ENCODE results near the gene BEGAIN.

Gene BEGAIN

DNA sequence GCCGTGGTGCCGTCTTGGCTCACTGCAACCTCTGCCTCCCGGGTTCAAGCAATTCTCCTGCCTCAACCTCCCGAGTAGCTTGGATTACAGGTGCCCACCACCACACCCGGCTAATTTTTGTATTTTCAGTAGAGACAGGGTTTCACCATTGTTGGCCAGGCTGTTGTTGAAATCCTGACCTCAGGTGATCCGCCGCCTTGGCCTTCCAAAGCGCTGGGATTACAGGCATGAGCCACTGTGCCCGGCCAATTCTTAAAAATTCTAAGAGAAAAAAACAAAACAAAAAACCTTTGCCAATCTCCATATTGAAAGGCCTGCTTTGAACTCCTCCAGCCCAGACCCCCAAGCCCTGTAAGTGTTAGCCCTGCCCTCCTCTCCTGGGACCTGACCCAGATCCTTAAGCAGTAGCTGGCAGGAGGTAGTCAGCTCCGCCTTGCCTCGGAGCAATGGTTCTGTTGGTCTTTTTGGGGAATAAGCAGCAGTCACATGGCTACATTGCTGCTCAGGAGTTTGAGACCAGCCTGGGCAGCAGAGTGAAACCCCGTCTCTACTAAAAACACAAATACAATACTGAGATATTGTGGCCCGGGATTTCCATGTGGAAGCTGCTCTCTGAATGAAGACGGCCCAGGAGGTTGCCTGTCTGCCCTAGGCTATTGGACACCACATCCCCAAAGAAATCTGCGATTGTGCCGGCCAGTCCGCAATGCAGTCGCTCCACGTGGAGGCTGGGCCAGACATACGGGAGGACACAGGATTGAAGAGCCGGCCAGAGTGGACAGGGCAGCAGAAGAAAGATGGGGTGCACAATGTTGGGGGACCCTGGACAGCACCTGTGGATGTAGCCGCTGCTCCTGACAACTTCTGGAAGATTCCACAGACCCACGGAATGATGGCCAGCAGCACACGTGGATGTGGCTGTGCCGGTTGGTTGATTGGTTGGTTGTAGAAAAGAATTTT, 28.8 kb upstream of the BEGAIN start:
- DNase-seq (ENCODE audit: low read depth): no peak

DNA sequence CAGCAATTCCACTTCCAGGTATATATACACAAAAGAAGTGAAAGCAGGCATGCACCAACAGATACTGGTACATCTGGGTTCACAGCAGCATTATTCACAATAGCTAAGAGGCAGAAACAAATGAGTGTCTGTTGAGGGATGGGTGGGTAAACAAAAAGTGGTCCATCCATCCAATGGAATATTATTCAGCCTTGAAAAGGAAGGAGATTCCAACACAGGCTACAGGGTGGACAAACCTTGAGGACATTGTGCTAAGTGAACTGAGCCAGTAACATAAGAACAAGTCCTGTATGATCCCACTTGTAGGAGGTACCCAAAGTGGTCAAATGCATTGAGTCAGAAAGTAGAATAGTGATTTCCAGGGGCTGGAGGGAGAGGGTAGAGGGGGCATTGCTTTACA, 27.6 kb upstream of the BEGAIN start:
- DNase-seq (ENCODE audit: low read depth): no peak

DNA sequence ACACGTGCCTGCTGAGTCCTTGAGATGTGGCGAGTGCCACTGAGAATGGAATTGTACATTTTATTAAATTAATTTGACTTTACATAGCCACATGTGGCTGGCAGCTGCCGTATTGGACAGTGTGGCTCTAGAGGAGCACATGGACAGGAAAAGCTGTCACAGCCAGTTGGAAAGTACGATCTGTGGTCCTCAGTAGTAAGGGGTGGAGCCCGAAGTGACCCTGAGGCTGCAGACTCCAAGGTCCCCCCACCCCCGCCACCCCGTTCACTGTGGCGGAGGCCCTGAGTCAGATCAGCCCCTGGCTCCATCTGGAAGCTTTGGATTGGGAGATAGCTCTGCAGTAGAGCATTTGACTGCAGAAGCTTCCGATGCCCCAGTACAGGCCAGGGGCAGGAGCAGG, 25.8 kb upstream of the BEGAIN start:
- no peak for DNase-seq (ENCODE audit: low read depth)

DNA sequence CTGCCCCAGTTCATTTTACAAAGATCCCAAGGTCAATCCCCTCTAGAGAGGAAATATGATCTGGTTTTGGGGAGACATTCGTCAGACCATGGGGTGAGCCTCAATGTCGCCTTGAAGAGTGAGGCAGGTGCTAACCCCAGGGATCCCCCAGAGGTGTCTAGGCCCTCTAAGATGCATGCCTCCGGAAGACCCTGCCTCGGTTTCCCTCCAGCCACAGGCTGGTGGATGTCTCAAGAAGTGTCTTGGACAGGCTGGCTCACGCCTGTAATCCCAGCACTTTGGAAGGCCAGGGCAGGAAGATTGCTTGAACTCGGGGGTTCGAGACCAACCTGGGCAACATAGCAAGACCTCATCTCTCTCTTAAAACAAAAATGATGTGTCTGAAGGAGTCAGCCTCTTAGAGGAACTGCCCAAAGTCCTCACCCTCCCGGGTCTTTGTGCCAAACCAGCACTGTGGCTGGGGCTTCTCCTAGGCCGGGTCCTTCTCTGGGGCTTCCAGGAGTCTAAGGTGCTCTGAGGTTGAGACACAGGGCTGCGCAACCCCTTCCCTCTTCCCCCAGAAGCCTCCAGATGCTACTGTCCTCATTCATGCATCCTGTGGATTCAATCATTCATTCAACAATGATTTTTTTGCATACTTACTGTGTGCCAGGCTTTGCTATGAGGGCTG, 24.7 kb upstream of the BEGAIN start:
- DNase-seq (ENCODE audit: low read depth): no peak

DNA sequence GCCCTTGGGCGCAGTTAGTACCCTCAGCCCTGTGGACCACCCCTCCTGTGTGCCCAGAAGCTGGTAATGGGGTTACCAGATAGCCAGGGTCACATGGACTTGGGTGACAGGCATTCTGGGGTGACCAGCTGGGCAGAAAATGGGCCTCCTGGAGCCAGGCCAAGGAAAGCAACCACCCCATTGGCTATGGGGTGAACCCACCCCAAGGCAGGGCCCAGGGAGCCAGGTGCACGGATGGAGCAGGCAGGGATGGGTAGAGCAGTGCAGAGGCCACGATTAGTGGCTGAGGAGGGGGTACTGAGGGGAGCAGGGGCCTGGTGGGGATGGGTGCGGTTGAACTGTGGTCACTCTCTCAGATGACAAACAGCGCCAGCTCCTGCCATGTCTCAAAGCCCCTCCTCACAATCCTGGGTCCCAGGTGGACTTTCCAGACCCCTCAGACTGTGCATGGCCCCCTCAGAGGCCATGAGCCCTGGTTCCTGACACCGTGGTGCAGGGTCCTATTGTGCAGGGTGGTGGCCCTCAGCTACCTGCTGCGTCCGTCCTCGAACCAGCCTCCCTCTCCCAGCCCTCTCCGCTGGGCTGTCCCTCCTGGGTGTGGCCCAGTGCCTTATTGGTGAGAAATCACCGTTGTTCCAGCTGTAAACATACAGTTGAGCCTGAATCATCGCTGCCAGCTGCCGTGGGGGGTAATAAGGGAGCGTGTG, 23.4 kb upstream of the BEGAIN start:
- no peak for DNase-seq (ENCODE audit: low read depth)

DNA sequence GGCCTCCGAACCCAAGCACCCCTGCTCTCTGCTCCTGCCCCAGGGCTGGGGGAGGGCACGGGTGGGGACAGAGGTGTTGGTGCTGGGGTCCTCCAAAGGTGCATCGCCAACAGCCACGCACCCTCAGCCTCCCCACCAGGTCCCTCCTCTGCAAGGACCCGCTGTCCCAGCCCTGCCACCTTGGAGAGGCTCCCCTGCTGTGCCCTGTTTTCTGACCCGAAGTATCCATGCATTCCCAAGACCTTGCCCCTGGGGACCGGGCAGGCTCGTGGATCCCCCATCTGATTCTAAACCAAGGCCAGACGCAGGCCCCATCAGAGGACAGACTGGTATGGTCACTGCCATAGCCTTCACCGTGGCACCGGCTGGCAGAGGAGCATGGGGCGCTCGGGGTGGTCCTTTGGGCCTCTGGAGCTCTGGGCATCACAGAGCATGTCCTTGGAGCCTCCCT, 22.7 kb upstream of the BEGAIN start:
- DNase-seq (ENCODE audit: low read depth): no peak

DNA sequence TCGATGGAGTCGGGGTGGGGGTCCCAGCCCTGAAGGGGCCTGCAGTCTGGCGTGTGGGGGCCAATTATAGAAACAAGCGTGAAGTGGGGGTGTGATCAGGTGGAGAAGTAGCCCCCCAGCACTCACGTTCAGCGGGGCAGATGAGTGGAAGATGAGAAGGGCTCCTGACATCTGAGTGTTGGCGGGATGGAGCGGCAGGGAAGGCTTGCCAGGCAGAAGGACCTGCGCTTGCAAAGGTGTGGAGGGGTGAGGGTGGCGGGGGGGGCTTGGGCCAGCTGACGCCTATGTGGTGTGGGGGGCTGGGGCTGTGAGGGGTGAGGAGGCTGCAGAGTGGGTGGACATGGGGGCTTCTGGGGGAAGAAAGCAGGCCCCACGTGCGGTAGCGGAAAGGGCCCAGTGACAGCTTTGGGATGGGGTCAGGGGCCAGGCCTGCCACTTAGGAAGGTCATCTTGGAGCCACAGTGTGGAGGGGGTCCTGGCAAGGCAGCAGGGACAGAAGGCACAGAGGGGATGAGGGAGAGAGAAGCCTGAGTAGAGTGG, 22.2 kb upstream of the BEGAIN start:
- no peak for DNase-seq (ENCODE audit: low read depth)

DNA sequence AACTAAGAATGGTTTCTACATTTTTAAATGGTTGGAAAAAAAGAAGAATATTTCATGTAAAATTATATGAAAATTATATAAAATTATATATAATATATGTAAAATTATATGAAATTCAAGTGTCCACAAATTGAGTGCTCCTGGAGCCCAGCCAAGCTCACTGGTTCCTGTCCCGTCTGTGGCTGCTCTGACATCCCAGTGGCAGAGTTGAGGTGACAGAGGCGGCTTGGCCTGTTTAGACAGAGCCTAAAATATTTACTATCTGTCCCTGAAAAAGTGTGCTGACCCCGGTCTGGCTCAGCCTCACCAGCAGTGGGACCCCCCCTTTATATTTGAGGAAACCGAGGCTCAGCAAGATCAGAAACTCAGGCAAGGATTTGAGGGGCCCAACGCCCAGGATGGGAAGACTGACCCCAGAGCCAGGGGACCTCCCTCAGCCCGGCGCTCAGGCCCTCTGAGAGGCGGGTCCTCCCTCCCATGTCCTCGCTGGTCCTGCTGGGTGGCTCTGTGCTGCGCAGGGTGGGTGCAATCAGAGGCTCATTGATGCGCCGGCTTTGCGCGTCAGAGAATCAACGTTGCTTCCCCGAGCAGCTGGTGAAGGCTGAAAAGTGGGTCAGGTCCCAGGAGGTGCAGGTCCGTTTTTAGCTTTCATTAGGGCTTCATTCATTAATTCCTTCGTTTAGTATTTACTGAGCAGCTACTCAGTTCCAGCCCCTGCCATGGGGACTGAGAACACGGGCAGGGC, 21.5 kb upstream of the BEGAIN start:
- no peak for DNase-seq (ENCODE audit: low read depth)

DNA sequence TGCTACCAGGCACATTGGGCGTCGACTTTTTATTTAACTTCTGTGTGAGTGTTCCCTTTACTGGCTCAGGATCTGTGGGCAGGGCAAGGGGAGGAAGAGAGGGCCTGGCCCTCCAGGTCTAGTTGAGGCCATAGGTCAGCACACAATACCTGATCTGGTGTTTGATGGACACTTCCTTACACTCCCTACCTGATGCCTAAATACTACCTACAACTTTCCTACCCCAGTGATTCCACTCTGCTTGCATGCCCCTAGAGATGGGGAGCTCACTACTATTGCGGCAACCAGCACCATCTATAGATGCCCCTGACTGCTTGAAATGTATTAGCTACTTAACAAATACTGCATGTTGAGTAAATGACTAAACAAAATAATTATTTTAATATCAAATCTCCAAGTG, 20.8 kb upstream of the BEGAIN start:
- DNase-seq (ENCODE audit: low read depth): no peak

DNA sequence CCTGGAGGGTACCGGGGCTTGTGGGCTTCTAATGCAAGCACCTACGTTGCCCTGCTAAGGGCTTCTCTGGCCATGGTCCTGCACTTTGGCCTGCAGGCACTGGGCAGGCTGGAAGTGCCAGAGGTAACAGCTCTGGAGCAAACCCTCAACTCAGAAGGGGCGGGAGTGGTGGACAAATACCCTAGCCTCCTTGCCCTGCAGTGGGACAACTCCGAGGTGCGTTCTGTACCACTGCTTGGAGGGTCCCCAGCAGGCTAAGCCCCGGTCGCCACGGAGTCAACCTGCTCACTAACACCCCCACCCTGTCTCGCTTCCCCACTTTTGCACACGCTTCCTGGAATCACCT, 20.4 kb upstream of the BEGAIN start:
- no peak for DNase-seq (ENCODE audit: low read depth)

DNA sequence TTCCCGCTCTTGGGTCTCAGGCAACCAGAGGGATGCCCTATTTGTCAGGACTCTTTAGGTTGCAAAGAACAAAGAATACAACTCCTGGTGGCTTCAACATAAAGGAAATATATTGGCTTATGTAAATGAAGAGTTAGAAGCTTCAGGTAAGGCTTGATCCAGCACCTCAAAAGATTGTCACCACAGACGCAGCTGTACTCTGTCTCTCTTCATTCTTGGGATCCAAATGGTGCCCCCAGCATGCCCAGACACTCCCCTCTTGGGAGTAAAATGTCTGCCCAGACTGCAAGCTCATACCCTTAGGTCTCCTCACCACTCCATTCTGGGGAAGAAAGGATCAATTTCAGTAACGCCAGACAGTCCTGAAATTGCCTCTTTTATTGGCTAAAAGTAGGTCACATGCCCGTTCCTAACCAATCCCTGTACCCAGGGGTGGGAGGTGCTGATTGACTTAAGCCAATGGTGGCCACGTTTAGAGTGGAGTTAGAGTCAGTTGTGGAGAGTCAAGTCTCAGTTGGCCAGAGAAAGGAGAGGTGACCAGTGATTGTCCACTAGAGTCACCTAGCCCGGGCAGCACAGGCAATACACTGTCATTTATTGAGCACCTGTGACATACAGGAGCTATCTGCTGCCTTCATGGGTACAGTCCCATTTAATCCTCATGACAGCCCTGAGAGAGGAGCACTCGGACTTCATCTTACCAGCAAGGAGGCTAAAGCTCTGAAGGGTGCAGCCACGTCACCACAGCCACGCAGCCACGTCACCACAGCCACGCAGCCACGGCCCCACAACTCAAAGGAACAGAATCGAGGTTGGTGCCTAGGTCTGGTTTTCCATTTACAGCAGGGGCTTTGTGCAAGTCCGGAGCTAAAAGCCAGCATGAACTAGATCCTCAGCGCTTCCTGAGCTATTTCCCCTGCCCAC, 19.7 kb upstream of the BEGAIN start:
- DNase-seq (ENCODE audit: low read depth): no peak

DNA sequence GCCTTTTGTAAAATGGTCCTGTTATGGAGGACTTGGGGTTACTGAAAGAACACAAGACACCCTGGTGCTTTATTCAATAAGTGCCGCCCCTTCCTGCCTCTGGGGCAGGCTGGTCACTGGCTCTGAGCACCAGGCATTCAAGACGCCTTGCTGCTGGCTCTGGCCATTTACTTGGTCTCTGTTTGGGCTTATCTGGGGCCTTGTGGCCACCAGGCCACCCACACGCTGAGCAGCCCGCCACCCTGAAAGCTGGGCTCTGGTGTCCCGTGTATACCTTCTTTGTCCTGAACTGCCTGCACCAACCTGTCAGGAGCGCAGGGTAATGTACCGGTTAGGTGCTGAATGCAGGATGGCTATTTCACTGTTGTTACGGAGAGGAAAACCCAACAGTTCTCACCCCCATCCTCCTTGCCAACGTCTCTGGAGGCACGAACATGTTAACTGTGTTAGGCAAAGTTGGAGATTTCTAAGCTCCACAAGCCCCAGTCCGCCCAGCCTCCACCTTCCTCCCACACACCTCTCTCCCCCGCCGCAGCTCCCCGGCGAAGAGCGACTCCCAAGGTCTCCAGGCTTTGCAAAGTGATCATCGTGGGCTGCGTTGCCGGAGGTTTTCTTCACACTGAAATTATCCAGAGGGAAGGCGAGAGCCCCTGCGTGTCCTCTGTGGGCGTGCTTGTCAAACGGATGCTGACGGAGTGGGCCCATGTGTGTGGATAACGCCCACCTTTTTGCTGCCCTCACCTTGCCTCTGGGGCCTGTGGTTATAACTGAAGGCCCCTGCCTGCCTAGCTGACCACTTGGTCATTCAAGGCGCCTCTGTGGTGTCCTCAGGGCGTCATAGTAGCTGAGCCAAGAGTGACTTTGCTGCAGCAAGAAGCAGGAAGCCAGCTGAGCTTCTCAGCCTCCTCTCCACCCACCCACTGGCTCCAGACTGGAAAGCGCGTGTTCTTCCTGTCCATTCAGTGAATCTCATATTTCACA, 18.8 kb upstream of the BEGAIN start:
- no peak for DNase-seq (ENCODE audit: low read depth)

DNA sequence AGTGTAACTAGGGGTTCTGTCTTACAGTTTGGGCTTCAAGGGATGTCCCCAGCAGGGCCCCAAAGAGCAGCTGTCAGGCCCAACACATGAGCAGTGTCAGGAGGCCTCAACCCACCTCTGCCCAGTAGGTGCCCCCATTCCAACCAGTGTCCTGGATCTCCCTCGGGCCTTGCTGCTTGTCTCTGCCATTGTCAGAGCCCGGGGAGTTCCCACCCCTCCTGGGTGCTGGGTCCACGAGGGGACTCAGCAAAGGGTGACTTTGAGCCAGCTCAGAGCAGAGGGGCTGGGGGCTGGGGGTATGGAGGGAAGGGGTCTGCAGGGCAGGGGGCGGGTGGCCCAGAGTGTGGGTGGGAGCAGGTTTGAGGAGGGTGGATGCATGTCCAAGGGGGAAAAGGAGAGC, 18.0 kb upstream of the BEGAIN start:
- no peak for DNase-seq (ENCODE audit: low read depth)

DNA sequence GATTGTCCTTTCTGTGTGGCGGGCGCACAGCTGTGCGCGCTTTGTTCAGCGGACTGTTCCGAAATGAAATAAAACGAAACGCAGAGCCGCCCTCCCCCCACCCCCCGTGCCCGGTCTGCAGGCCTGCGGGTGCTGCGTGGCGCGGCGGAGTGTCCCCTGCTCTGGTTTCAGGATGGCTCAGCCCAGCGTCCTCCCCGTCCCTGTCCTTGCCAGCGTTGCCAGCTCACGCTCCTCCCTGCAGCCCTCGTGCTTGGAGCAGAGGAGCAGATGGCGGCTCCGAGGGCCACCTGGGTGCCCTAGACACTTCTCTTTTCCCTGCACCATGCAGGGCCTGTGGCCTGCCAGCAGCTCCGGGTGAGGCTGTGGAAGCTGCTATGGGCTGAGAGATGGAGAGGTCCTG, 17.5 kb upstream of the BEGAIN start:
- no peak for DNase-seq (ENCODE audit: low read depth)

DNA sequence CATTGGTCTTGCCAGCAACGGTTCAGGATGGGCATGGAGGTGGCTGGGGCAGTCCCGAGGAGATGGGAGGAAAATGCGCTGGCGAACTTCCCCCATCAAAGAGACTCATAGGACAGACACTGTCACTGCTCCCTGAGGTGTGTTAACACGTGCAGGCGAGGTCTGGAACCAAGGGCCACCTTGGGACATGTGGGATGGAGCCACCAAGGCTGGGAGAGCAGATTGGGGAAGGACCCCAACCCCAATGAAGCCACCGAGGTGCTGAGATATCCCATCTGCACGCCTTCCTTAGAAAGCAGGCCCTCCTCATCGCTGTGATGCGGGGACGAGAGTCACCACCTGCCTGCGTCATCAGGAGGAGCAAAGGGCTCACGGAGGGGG, 16.9 kb upstream of the BEGAIN start:
- no peak for DNase-seq (ENCODE audit: low read depth)

DNA sequence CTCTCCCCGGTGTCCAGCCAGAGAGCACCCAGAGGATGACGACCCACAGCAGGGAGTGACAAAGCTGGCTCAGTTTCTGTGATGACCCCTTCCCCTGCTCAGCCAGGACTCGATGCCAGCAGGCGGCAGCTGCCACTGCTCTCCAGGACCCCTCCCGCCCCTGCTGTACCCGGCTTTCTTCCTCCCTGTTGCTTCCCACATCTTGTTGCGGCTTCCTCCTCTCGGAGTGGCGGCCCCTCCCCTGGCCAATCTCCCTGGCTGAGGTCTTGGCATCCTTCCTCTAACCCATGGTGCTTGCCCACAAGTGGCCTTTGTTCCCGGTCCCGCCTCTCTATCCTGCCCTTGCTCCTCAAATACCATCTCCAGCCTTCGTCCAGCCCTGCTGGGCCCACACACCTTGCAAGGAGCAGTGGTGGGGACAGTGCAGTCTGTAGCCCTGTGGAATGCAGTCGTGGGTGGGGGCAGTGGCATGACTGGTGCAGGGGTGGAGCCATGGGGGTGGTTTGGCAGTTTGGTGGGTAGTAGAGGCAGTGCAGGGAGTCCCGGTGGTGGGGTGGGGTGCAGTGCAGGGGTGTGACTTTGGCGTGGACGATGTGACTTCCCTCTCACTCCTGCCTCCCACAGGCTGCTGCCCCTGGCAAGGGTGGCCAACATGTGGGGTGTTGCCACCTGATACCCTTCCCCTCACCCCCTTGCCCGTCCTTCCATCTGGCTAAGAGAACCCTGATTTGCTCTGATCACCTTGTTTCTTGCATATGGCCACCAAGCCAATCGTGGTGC, 16.3 kb upstream of the BEGAIN start:
- DNase-seq (ENCODE audit: low read depth): no peak

DNA sequence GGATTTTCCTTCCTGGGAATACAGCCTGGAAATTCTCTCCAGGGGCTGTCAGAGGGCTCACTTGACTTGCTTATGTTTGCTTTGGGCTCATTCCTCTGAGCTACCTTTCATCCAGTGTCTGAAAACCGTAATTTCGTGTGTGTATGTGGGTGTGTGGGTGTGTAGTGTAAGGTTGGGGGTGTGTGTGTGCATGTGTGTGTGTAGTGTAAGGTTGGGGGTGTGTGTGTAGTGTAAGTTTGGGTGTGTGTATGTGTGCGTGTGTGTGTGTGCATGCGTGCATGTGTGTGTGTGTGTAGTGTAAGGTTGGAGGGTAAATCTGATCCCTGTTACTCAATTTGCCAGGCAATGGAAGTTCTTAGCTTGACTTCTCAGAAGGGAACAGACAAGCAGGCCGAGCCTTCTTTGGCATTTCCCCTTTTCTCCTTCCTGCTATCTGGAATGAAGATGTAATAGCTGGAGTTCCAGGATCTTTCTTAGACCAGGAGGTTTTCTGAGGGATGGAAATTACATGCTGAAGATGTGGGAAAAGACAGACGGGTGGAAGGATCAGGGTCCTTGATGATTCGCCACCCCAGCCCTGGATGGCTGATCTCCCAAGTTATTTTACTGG, 15.5 kb upstream of the BEGAIN start:
- DNase-seq (ENCODE audit: low read depth): no peak

DNA sequence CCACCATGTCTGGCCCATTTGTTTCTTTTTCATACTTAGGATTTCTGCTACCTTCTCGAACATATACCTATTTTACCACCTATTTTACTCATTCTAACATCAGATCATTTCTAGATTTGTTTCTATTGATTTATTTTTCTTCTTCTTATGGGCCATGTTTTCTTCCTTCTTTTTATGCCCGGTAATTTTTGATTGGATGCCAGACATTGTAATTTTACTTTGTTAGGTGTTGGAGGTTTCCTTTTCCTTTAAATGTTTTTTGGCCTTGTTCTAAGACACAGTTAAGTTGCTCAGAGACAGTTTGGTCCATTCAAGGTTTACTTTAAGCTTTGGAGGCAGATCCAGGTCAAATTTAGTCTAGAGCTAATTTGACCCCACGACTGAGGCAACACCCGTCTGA, 14.7 kb upstream of the BEGAIN start:
- DNase-seq (ENCODE audit: low read depth): no peak

All from GM04504 (cell line).